Renal cortical epithelial cell (primary cell): ENCODE data around the gene SRSF4. TPM values are rescaled to one million over a fixed set of nuclear protein-coding genes. Genes with fewer than 3 reads are reported as not detected.
"Not testable (repeated sequence)": the region's sequence is repeated elsewhere in the genome, so short reads cannot be mapped to it uniquely, and the experiment has no call there.

Source experiments
- DNase-seq: peaks from one replicate; pipeline ENCODE4 v3.0.0-alpha.2; 2011; ENCODE audit warnings: low read depth
- total RNA-seq: library from RNA; depleted of rRNA; stranded (reverse); fragments of >200 nt; gene quantifications from 2 replicates; pipeline ENCODE4 v1.2.3, GENCODE V29; 2014

The SRSF4 gene
- total RNA-seq, 1 donor from 2014 or later = 46.8 TPM

GRCh38 chr1:29162476-29163138 lies 19.1 kb downstream of the SRSF4 start:
- no peak for DNase-seq

DNA sequence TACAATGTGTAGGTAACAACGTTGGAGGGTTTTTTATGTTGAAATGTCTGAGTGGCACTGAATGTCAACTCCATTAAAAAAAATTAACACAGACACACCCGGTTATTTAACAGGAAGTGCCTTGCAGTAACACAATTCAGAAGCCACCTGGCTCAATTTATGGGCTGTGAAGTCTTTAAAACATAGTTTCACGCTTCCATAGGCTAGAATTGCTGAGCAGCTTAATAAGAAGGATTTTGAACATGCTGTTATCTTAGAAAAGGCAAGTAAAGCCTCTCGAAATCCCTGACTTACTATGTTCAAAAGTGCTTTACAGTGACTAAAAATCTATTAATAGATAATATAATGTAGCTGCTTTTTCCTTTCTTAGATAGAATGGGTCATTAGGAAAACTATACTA lies 19.7 kb downstream of the SRSF4 start:
- peak; percentile 51 for DNase-seq

DNA sequence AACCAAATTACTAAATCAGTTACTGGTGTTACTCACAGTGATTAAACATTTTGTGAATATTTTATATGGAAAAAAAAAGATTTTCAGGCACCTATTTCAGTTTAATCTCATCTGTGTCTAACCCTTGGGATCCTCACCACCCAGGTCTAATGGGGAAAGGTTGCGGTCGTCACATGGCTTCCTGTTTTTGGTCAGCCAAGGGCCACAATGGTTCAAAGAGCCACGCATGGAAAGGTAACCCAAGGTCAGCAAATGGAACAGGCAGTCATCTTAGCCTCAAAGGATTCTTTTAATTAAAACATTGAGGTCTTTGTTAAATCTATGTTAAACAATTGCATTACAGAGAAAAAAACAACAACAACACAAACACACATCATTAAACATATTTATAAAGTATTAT lies 21.9 kb downstream of the SRSF4 start:
- no peak for DNase-seq

GRCh38 chr1:29157269-29157601 lies 24.5 kb downstream of the SRSF4 start:
- no peak for DNase-seq

GRCh38 chr1:29156543-29157268 lies 25.0 kb downstream of the SRSF4 start:
- DNase-seq = peak; percentile 64

GRCh38 chr1:29152046-29152805 lies 29.5 kb downstream of the SRSF4 start:
- no peak for DNase-seq

GRCh38 chr1:29150346-29150745 lies 31.4 kb downstream of the SRSF4 start:
- not testable (repeated sequence) for DNase-seq

DNA sequence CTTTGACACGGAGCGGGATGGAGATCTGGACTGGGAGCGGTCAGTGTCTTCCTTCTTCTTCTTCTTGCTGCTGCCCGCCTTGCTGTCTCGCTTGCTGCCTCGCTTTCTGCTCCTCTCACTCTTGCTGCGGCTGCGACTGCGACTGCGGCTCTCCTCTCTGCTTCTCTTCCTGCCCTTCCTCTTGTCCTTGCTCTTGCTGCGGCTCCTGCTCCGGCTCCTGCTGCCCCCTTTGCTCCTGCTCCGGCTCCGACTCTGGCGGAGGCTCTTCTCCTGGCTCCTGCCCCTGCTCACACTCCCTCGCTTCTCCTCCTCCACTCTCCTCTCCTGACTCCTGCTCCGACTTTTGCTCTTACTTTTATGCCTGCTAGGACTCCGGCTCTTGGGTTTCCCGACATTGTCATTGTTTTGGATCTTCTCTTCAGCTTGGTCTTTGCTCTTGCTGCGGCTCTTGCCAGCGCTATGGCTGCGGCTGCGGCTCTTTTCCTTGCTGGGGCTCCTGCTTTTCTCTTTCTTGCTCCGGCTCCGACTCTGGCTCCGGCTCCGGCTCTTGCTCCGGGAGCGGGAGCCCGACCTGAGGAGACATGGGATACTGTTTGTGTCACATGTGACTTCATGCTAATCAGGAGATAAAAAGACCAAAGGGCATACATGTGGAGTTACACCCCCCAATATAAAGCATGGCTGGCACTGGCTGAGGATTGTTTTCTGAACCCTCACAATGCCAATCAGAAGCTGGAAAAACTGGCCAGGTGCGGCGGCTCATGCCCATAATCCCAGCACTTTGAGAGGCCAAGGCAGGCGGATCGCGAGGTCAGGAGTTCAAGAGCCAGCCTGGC lies 32.8 kb downstream of the SRSF4 start:
- DNase-seq = no peak

DNA sequence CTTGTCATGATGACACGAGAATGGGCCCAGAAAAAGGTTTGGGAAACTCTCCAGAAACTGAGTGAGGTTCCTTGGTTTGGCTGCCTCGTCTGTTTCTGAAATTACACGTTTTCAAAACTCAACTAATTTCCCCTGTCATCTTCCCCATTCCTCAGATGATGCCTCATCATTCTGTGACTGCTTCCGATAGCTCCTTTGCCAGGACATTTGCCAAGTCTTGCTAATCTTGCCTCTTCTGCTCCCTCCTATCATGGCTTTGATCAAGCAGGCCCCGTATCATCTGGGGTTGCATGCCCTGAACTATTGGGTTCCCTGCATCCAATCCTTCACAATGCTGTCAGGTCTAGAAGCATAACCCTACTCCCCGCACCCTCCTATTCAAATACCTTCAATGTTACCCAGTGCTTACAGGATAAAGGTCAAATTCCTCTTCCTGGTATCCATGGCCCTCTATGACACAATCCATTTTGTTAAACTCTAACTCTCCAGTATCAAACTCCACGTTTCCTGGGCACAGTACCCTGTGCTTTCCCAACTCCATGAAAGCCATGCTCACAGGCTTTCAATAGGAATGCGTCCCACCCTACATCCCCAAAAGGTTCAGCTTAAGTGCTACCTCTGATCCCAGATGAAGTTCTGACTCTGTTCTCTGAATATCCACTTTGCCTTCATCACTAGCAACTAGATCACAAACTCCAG lies 35.8 kb downstream of the SRSF4 start:
- peak; percentile 80 for DNase-seq

DNA sequence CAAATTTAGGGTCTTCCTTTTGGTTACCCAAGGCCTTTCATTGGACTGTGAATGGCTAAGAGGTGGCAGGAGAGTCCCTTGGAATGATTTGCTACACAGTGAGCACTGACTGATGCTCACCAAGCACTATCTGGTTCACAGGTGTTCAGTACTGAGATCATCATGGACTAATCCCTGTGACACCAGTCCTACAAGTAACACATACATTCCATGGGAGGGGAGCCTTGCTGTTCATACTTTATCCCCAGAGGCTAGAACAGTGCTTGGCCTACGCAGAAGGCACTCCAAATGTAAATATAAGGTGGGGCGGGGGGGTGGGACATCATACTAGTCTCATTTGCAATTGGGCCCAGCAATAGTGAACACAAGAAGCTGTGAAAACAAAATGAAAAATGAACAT lies 37.5 kb downstream of the SRSF4 start:
- DNase-seq = no peak

DNA sequence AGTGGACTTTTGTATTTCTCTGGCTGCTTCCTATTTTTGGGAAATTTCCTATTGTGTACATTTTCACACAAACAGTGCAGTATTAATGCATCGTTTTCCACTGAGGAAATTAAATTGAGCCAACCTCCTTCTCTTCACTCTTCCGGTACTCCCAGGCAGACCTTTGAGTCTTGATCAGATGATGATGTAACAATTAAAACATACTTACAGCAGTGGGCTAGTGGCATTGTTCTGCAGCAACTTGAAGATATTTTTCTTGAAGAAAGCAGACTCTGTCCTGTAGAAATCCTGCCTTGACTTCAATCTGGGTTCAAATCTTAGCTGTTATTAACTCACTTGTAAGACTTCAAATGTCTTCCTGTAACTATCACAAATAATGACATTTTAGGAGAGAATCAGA lies 39.0 kb downstream of the SRSF4 start:
- DNase-seq = no peak

GRCh38 chr1:29136391-29136915 lies 45.2 kb downstream of the SRSF4 start:
- peak; percentile 59 for DNase-seq

GRCh38 chr1:29134695-29135028 lies 47.0 kb downstream of the SRSF4 start:
- no peak for DNase-seq

GRCh38 chr1:29133861-29134694 lies 47.6 kb downstream of the SRSF4 start:
- no peak for DNase-seq

GRCh38 chr1:29131056-29131455 lies 50.6 kb downstream of the SRSF4 start:
- not testable (repeated sequence) for DNase-seq

DNA sequence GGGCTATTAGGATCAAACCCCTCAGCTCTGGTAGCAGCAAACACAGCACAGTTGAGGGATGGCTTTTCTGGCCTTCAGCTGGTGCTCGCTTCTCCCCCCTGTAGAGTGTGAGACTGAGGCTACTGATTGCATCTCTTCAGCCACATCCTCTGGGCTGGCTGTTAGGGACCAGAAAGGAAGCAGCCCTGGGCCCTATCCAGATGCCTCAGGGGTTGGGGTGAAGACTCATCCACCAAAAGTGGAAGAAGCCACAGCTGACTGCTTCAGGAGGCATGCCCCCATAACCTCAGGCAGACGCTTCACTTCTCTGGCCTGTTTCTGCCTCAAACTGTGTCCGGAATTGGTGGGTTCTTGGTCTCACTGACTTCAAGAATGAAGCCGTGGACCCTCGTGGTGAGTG lies 51.8 kb downstream of the SRSF4 start:
- no peak for DNase-seq

- DNase-seq = no peak
Measured at GRCh38 chr1:29128739-29129138, 53.0 kb downstream of the SRSF4 start.

GRCh38 chr1:29126198-29126597 lies 55.5 kb downstream of the SRSF4 start:
- DNase-seq = no peak

DNA sequence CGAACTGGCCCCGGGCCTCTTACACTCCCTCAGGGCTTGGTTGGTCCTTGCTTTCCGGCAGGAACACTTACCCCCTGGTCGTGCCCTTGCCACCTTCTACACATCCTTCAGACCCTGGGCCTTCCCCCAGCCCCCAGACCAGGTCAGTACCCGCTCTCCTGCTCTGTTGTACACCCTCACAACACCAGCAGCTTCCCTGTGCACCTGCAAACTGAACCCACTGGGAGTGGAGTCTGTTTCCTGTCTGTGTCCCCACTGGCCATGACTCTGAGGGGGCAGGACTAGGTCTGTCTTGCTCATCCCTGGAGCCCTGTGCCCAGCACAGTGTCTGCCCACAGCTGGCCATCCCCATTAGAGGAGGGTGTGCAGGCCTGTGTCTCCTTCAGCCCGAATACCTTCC lies 55.9 kb downstream of the SRSF4 start:
- no peak for DNase-seq

DNA sequence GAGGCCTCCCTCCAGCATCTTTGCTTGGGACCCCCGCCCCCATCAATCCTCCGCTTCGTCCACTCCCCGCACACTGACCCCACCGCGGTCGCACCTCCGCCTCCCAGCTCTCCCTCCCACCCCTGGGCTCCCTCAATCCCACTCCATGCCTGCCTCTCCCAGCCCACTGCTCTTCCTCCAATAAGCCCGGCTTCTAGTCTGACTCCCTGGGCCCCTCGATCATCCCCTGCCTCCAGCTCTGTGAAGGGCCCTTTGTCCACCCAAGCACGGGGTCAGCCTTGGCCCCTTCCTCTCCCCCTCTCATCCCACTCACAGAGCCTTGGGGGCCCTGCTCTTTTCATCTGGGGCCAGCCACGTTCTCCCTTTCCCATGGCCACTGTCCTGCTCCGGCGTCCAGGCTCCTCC lies 56.5 kb downstream of the SRSF4 start:
- DNase-seq = no peak
